Measurements from ENCODE around the gene CLCN2. TPM values are rescaled to one million over a fixed set of nuclear protein-coding genes. Genes with fewer than 3 reads are reported as not detected.

Gene CLCN2
- total and polyA plus RNA-seq, 11 donors = 1.2 to 3.6 (median 2.0) TPM

DNA sequence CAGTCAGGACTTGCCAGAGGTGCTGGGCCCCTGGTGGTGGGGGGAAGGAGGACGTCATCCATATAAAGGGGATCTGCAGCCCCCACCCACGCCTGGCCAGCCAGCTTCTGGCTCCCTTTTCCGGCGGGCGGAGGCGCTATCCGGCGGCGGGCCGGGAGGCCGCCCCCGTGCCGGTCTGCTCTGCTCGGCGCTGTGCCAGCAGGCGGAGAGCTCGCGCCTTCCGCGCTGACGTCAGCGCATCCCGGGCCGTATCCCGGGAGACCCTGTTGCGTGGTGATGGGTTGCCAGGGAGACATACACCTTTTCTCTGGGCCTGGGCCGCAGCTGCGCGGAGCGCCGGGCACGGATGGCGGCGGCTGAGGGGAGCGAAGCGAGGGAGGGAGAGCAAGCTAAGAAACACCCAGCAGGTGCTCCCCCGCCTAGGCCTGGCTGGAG, 22.9 kb downstream of the CLCN2 start:
- H3K9me3 ChIP-seq = no peaks in the 10 kb centered on the region
- peak in 1 of 2 donors; percentile 44 for TF ChIP-seq POLR2A (IDR thresholded peaks at IDR 0.05)
- TF ChIP-seq, protein P1, sequence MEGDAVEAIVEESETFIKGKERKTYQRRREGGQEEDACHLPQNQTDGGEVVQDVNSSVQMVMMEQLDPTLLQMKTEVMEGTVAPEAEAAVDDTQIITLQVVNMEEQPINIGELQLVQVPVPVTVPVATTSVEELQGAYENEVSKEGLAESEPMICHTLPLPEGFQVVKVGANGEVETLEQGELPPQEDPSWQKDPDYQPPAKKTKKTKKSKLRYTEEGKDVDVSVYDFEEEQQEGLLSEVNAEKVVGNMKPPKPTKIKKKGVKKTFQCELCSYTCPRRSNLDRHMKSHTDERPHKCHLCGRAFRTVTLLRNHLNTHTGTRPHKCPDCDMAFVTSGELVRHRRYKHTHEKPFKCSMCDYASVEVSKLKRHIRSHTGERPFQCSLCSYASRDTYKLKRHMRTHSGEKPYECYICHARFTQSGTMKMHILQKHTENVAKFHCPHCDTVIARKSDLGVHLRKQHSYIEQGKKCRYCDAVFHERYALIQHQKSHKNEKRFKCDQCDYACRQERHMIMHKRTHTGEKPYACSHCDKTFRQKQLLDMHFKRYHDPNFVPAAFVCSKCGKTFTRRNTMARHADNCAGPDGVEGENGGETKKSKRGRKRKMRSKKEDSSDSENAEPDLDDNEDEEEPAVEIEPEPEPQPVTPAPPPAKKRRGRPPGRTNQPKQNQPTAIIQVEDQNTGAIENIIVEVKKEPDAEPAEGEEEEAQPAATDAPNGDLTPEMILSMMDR (IDR thresholded peaks at IDR 0.05) = peak in 8 of 12 donors; percentile 6 to 44 (median 26)
- H3K27ac ChIP-seq = peak overlapping the region; percentile 75 to 100 (median 96)
- intact Hi-C loops (cut with DNase I) = no loop called here
- peak; percentile 10 to 63 (median 48) for ATAC-seq
- peaks cover 0 to 44% (median 40%) of the 10 kb centered on the region in 9 donors for H3K36me3 ChIP-seq
- peak; percentile 88 to 92 (median 91) for DNase-seq
- WGBS, 4 donors = 14 to 40% (median 21%) methylated on average over 10 to 37 of the region's 37 CpGs
- H3K27me3 ChIP-seq = no peaks in the 10 kb centered on the region
- H3K4me3 ChIP-seq = peak overlapping the region in 11 of 12 donors; percentile 10 to 95 (median 81)
- H3K4me1 ChIP-seq = peaks cover 11 to 48% (median 34%) of the 10 kb centered on the region in 12 donors

DNA sequence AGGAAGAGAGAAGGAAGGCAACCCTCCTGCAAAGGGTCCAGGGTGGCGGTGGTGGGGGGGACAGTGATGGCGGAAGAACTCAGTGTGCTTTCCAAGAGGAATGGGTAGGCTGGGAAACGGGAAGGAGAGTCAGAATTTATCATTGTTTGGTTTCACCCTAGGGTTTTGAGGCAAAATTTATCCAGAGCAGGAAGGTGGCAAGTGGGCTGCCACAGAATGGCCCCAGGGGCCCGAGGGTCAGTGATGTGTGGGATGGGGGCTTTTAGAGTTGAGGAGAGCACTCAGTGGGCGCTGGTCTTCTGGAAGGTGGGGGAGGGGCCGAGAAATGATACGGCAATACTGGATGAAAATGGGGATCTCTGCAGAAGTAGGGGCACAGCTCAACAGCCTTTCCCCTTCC, 23.4 kb downstream of the CLCN2 start:
- no peak for ATAC-seq
- intact Hi-C loops (cut with DNase I) = loop anchor here in 4 of 10 donors (2.0 kb wide), 2 partner anchors 23 to 39 kb away; partner anchors contain the start of genes EIF4G1 (in 3 of the 4) and PSMD2 (in 1 of the 4)
- DNase-seq = no peak
- H3K27me3 ChIP-seq = no peaks in the 10 kb centered on the region
- peaks cover 0 to 44% (median 40%) of the 10 kb centered on the region in 9 donors for H3K36me3 ChIP-seq
- peak overlapping the region; percentile 75 to 100 (median 96) for H3K27ac ChIP-seq
- peaks cover 11 to 48% (median 34%) of the 10 kb centered on the region in 12 donors for H3K4me1 ChIP-seq
- WGBS, 4 donors = 48 to 63% (median 55%) methylated on average over 7 of the region's 7 CpGs
- TF ChIP-seq, protein P1 (IDR thresholded peaks at IDR 0.05) = no peak
- TF ChIP-seq POLR2A (IDR thresholded peaks at IDR 0.05) = no peak
- peak overlapping the region in 11 of 12 donors; percentile 10 to 95 (median 81) for H3K4me3 ChIP-seq
- H3K9me3 ChIP-seq = no peaks in the 10 kb centered on the region

DNA sequence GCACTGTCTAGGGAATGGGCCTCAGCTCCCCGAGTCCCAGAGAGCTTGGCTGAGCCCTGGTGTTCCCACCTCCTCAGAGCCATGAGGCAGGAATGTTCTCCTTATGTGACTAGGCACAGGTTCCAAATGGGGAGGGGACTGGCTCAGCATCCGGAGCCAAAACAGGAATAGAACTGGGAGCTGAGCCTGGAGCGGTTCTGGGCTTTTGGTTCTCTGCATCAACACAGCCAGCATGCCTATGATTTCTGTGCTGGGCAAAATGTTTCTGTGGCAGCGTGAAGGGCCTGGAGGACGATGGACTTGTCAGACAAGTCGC, 24.0 kb downstream of the CLCN2 start, which contains the start of gene FAM131A:
FAM131A (plus strand) TSS at position 202 of the 316 bp plus-strand sequence; CDS start at position 233, 31 bp downstream.
- DNase-seq = peak in 4 of 5 donors; percentile 69 to 83 (median 75)
- Histone ChIP-seq H3K4me3 (peak within 1 kb of the TSS; percentile 66 to 95 (median 86)), H3K36me3 (peaks cover 0 to 44% (median 40%) of the 10 kb centered on the region in 9 donors), H3K4me1 (peaks cover 11 to 52% (median 34%) of the 10 kb centered on the region in 12 donors), H3K27ac (peak within 1 kb of the TSS; percentile 75 to 100 (median 96)), H3K9me3 (no peaks in the 10 kb centered on the region), H3K27me3 (no peaks in the 10 kb centered on the region)
- 13 to 31% (median 22%) methylated on average over 6 of the region's 6 CpGs for WGBS, 4 donors
- intact Hi-C loops (cut with DNase I) = loop anchor here in 4 of 10 donors (2.0 kb wide), 2 partner anchors 23 to 39 kb away; partner anchors contain the start of genes EIF4G1 (in 3 of the 4) and PSMD2 (in 1 of the 4)
- TF ChIP-seq, protein P1 (IDR thresholded peaks at IDR 0.05) = no peak
- no peak for TF ChIP-seq POLR2A (IDR thresholded peaks at IDR 0.05)
- peak; percentile 51 to 70 (median 68) for ATAC-seq
